OCI-M2 (cell line): ENCODE data around the gene RXRG.

Source experiments
- DNase-seq: peaks from one replicate; lab custom pipeline; 2025; ENCODE audit not compliant: unreplicated experiment; lab: John Stamatoyannopoulos, UW

The RXRG gene

GRCh38 chr1:165451691-165452090, 6.8 kb upstream of the RXRG start:
- no peak for DNase-seq

GRCh38 chr1:165449131-165449530, 4.2 kb upstream of the RXRG start:
- no peak for DNase-seq

- no peak for DNase-seq
Measured at GRCh38 chr1:165445388-165445787, 462 bp upstream of the RXRG start.

GRCh38 chr1:165443539-165444311, 1.2 kb downstream of the RXRG start:
- no peak for DNase-seq

- DNase-seq: no peak
Measured at GRCh38 chr1:165442653-165443052, 2.3 kb downstream of the RXRG start.

- no peak for DNase-seq
Measured at GRCh38 chr1:165442053-165442452, 2.9 kb downstream of the RXRG start.

GRCh38 chr1:165441166-165441880, 3.6 kb downstream of the RXRG start:
- DNase-seq: no peak

- no peak for DNase-seq
Measured at GRCh38 chr1:165439330-165439729, 5.6 kb downstream of the RXRG start.

- no peak for DNase-seq
Measured at GRCh38 chr1:165436994-165437393, 7.9 kb downstream of the RXRG start.

- no peak for DNase-seq
Measured at GRCh38 chr1:165435801-165436200, 9.1 kb downstream of the RXRG start.

- no peak for DNase-seq
Measured at GRCh38 chr1:165434281-165434680, 10.6 kb downstream of the RXRG start.

- no peak for DNase-seq
Measured at GRCh38 chr1:165431079-165431478, 13.8 kb downstream of the RXRG start.

- no peak for DNase-seq
Measured at GRCh38 chr1:165426745-165427144, 18.2 kb downstream of the RXRG start.

GRCh38 chr1:165425621-165426020, 19.3 kb downstream of the RXRG start:
- no peak for DNase-seq

GRCh38 chr1:165424454-165425216, 20.3 kb downstream of the RXRG start:
- no peak for DNase-seq

- no peak for DNase-seq
Measured at GRCh38 chr1:165423136-165423535, 21.8 kb downstream of the RXRG start.

- no peak for DNase-seq
Measured at GRCh38 chr1:165420655-165421054, 24.3 kb downstream of the RXRG start.

- DNase-seq: no peak
Measured at GRCh38 chr1:165419839-165420238, 25.1 kb downstream of the RXRG start.

GRCh38 chr1:165418195-165418594, 26.7 kb downstream of the RXRG start:
- no peak for DNase-seq

- no peak for DNase-seq
Measured at GRCh38 chr1:165416876-165417275, 28.1 kb downstream of the RXRG start.

GRCh38 chr1:165415068-165415467, 29.9 kb downstream of the RXRG start:
- no peak for DNase-seq

GRCh38 chr1:165414620-165415019, 30.3 kb downstream of the RXRG start:
- no peak for DNase-seq
